G401 (cell line): Measurements from ENCODE around the gene SPACA5B. TPM values are rescaled to one million over a fixed set of nuclear protein-coding genes. Genes with fewer than 3 reads are reported as not detected.
"Not testable (repeated sequence)": the region's sequence is repeated elsewhere in the genome, so short reads cannot be mapped to it uniquely, and the experiment has no call there.

ENCODE experiments used
- DNase-seq: peaks from one replicate; pipeline ENCODE4 v3.0.0-alpha.2; 2015; ENCODE audit warnings: low spot score
- in situ Hi-C: cut with HindIII; loops from 2 replicates; pipeline ENCODE4 v1.10.0; 2016; ENCODE audit warnings: low sequenced_read_pairs, mixed read lengths
- total RNA-seq: library from RNA; depleted of rRNA; stranded (reverse); fragments of >200 nt; shearing (Covaris generic); gene quantifications from 2 replicates; pipeline ENCODE4 v1.2.3, GENCODE V29; 2014; rRNA removed

SPACA5B gene
- total RNA-seq, 1 experiment from 2014 or later = not detected

DNA sequence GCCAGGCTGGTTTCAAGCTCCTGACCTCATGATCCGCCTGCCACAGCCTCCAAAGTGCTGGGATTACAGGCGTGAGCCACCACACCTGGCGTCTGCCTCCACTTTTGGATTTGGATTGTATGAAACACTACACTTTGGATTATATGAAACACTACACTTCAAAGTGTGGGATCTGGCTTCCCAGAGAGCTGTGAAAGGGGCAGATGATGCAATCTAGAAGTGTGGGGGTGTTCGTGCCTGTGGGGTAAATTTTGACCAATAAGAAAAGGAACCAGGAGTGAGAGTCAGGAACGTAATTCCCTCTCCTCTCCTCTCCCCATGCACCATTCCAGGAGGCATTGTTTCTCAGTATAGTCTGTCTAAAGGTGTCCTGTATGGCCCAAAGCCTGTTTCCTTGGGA, 51.5 kb downstream of the SPACA5B start:
- in situ Hi-C loops, DNase-seq: not testable (repeated sequence)

Other genes with a start within 250 kb of the SPACA5B start
- gene ZNF182, start 126.6 kb upstream of the SPACA5B start, total RNA-seq = 5.0 and 7.9 TPM in 2 replicates
- gene SPACA5, start 123.6 kb upstream of the SPACA5B start, total RNA-seq = not detected in 2 replicates
- gene ZNF630, start 59.0 kb upstream of the SPACA5B start, total RNA-seq = 0.12 TPM in 1 of 2 replicates, not detected in the other
- gene SSX5, start 66.2 kb downstream of the SPACA5B start, total RNA-seq = not detected in 2 replicates
- not detected in 2 replicates for gene SSX1, start 124.8 kb downstream of the SPACA5B start, total RNA-seq
- not detected in 2 replicates for gene SSX3, start 226.1 kb downstream of the SPACA5B start, total RNA-seq